RKO (cell line): ENCODE data around the gene AOPEP.

Experiments used
- DNase-seq: peaks from one replicate; pipeline ENCODE4 v3.0.0-alpha.2; 2016; ENCODE audit warnings: low spot score

AOPEP gene

DNA sequence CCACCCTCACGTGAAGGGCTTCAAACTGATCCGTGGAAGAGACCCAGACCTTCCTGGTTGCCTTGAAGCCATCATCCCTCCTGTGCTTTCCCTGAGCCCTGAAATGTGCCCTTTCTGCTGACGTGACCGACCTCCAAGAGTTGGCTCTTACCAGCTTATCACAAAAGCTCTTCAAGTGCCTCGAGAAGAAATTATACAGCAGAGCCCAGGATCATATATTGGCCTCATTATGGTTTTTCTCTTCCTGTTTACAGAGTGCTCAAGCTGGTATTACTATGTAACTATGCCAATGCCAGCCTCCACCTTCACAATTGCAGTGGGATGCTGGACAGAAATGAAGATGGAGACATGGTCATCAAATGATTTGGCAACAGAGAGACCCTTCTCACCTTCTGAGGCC lies 66.0 kb downstream of the AOPEP start:
- DNase-seq, result no peak

DNA sequence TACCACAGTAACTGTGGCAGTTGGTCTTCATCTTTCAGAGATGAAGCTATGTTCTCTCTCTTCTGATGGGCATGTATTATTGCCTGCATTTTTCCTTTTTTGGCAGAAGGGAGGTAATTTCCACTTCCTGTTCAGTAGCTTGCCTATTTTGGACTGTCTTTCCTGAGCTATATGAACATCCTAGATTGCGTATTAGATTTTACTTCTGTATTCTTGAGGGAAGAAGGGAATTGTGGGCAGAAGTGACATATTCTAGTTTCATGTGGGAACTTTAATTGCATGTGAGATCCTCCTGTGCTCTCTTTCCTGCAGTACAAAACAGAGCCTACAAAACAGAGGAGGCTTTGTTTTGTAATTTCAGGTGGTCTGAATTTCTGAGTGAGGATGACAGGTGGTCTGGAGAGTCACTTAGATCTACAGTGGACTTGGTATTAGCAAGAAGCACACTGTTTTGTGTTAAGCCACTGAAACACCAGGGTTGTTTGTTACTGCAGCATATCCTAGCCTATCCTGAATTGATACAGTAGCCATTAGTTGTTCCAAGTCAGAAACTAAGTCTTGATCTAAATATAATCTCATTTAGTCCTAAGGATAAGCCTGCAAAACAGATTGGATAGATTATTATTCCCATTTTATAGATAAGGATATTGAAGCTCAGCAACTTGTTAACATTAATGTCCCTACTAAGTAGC lies 68.1 kb downstream of the AOPEP start:
- DNase-seq, result no peak

DNA sequence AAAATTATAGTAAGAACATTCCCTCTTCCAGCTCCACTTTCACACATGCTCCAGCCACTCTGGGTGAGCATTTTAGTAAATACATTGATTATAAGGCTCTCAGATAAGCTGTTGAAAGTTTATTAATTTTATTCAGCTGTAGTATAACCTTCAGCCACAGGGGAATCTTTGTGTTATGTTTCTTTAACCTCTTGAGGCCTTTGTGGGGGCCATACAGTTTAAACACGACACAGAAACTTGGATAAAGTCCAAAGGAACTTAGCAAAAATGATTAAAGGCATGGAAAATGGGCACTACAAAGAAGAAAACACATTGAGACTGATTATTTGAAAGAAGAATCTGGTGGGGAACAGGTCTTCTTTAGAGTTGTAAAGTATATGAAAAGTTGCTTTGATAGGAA lies 70.2 kb downstream of the AOPEP start:
- DNase-seq, result no peak

DNA sequence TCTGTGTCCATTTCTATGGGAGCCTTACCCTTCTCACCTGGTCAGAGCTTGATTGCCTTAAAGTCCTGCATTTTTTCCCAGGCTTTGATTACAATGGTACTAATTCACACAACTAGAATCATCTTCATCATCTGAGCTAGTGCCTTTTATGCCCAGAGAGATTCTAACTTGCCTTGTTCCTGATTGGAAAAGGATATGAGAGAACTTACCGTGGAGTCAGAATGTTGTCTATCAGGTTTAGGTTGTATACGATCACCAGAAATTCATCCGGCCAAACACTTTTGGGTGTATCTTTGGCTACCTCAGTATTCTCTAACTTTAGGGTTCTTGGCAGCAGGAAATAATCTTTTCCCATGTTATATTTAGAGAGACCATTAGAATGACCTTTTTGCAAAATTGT lies 71.7 kb downstream of the AOPEP start:
- no peak for DNase-seq

DNA sequence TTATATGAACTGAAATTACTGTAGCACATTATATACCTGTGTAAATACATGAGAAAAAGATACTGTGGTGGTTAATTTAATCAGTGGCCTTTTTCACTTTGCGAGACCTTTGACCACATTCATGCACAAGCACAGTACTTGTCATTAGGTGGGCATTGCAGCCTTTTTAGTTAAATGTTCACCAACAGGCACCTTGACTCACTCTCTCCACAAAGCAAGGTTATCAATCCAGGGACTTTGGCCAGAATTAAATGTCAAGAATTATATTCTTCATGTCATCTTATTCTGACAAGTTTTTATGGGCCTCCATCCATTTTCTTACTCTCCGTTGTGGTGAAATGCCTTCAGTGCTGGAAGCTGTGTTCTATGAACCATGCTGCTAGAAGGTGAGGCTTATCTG lies 72.2 kb downstream of the AOPEP start:
- no peak for DNase-seq

DNA sequence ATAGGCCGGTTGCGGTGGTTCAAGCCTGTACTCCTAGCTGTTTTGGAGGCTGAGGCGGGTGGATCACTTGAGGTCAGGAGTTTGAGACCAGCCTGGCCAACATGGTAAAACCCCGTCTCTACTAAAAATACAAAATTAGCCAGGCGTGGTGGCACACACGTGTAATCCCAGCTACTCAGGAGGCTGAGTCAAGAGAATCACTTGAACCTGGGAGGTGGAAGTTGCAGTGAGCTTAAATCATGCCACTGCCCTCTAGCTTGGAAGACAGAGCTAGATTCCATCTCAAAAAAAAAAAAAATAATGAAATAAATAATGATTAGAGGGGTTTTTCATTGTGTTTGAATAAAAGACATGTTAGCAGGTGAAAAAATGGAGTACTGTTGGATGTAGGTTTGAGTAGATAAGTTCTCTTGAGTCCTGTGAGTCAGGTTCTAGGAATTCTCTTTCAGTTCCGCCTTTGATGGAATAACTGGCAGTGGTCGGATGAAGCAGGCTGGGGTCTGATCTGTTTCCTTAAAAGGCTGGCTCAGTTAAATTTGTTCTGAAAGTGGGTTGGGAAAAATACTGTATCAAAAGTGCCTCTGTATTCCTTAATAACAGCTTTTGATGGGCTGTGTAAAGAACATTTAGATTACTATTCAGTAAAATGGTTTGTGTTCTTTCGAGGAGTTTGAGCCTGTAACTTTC lies 73.2 kb downstream of the AOPEP start:
- DNase-seq, result no peak

DNA sequence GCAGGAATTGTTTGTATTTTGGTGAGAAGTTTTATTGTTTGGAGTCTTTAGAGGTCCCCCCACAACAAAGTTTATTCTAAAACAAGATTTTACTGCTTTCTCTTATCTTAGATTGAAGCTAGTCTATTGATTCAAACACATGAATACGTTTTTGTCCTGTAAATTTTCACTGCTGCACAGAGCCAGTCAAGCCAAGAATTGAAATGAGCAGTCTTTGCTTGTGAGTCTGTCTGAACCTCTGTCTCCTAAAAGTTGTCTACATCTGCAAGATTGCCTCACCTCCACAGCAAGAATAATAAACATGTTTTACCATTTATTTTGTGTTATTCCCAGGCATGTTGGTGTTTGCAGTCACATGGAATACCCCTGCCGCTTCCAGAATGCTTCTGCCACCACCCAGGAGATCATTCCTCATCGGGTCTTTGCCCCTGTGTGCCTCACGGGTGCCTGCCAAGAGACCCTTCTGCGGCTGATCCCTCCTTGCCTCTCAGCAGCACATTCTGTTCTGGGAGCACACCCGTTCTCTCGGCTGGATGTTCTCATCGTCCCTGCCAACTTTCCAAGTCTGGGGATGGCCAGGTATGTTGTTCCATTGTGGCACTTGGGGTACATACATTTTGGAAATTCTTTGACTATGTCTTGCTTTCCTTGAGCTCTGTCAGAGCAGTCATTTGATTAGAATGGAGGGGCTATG lies 74.1 kb downstream of the AOPEP start:
- no peak for DNase-seq

DNA sequence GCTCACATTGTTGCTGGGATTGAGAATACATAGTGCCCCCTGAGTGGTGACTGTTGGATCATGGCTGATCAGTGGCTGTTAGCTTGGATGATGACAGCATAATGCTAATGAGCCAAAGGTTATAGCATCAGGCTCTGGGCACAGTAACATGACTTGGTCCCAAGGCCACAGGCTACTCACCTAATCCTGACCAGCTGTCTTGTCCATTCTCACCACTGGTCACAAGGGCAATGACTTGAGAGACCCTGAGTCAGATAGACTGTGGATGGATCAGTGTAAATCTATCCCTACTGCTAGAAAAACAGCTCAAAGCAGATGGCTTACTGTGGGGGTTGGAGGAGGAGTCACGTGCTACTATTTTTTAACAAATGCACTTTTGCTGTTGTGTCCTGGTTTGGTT lies 74.7 kb downstream of the AOPEP start:
- DNase-seq, result peak; percentile 16

DNA sequence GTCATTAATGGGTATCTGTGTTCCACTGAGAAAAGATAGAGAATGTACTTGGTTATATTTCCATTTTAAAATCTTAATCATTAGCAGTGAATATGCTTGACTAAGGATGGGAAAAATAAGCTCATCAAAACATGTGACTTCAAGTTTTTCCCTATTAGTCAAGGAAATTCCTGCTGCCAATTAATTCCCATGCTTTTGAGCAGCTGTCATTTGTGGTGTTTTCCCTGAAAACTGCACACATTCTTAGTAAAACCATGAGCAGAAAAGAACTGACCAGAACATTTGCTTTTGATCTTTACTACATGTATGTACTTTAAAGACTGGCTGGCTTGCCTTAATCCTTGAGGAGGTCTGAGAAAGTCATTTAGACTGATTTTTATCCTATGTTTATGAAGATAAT lies 75.2 kb downstream of the AOPEP start:
- no peak for DNase-seq

DNA sequence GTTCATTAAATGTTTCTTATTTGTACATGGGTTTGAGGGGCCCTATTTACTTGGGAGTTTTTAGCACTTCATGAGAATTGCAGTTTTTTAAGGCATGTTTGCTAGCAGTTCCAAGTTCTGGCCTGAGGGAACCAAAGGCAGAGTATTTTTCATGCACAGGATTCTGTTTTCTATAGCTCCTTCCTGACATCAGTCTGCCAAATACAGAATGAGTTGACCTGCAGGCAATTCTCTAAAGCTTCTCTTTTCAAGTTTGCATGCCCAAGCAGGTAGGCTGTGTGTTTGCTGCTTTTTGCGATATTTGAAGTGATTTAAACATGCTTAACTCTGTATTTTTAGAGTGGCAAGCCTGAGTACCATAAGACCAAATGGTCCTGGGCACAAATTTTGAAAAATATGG lies 75.8 kb downstream of the AOPEP start:
- DNase-seq, result no peak

DNA sequence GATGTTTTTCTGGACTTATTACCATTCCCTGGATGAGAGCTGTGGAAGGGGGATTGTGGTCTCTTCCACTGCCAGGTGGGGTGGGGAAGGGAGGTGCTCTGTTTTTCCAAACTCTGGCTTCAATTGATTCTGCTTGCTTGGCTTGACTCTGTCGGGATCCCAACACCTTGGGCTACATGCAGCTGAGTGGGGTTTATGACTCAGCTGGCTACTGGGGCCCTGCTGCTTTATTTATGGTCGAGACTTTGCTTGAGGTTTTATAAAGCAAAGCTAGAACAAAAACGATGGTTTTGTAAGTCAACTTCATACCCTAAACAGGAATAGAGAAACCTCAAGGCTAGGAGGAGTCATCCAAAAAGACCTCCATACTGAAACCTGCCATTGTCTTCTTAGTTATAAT lies 76.3 kb downstream of the AOPEP start:
- DNase-seq, result no peak

DNA sequence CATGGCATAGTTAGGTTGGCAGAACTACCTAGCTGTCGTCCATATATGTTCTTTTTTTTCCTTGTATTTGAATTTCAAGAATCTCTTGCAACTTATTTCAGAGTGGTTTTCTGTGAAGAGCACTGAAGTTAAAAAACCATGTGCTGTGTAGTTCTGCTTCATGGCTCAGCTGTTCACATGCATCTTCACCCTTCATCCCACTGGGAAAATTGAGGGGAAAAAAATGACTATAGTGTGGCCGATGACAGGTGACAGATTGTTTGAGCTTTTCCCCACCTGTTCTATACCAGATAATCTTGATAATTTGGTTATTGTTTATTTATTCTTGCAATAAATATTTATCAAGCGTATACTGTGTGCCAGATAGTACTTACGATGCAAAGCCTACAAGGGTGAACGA lies 77.8 kb downstream of the AOPEP start:
- no peak for DNase-seq

DNA sequence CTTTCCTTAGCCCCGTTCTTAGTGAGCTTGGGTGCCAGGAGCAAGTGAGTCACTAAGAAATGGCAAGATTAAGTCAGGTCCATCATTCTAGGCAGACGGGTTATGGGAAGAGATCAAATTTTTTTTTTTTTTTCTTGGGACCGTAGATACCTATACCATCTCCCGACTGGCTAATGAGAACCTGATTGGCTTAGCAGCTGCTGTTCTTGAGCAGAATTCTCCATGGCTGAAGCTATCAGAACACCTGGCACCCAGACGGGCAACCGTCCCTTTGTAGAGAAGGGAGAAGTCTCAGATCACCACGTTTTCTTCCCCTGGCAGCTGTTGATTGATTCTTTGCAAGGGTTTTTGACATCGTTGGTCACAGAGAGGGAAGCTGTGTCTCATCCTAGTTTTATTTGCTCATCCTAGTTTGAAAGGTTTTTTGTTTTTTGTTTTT lies 78.6 kb downstream of the AOPEP start:
- no peak for DNase-seq

DNA sequence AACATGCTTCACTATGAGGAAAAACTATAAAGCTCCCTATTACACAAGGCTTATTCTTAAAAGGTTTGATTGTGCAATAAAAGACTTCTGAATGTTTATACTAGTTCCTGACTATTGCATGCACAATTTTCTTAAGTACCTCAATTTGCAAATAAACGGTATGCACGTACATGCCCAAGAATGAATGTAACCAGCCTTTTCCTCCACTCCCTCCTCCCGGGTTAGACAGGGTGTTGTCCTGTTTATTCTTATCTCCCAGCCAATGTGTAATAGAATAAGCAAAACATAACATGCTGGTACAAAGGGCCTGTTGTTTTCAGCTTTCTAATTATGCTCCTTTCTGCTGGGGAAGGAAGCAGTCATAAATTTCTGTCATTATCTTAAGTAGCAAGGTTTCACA lies 79.1 kb downstream of the AOPEP start:
- no peak for DNase-seq

DNA sequence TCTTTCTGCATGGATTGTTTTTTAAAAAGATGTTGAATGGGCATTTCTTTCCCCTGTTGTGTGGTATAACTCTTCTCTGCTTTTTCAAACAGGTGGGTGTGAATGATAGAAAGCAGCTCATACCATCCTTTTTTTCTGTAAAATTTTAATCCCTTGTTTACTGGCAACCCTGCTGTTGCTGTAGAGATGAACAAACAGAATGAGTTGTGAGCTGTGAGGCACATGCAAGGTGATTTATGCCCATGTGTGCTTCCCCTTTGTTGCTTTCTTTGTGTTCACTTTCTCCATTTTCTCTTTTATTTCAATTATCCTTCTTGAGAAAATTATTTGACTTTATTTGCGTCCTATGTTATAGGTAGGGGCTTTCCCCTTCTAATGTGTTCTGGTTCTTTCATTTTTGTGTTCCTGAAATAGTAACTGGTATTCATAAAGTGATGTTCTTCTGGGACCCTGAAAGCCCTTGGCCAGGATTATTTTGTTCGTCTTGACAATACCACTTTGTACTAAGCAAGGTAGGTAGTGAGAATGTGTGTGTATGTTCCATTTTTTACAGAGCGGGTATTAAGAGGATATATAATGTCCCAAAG lies 79.9 kb downstream of the AOPEP start:
- DNase-seq, result no peak

DNA sequence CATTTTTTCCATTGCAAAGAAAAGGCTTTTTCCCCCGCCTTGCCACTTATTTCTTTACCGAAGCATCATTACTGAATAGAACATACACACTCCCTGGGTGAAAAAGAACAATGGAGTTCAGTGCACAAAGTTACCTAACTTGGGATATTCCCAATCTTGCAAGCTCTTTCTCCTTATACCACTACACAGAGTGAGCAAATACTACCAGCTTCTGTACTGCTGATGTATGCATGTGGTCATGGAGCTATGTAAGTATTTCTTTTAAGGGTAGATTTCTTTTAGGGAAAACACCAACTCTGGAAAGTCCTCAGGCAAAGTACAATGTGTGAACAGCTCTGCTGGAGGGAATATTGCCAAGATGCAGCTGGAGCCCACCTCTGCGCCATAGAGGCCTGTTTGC lies 81.1 kb downstream of the AOPEP start:
- no peak for DNase-seq

DNA sequence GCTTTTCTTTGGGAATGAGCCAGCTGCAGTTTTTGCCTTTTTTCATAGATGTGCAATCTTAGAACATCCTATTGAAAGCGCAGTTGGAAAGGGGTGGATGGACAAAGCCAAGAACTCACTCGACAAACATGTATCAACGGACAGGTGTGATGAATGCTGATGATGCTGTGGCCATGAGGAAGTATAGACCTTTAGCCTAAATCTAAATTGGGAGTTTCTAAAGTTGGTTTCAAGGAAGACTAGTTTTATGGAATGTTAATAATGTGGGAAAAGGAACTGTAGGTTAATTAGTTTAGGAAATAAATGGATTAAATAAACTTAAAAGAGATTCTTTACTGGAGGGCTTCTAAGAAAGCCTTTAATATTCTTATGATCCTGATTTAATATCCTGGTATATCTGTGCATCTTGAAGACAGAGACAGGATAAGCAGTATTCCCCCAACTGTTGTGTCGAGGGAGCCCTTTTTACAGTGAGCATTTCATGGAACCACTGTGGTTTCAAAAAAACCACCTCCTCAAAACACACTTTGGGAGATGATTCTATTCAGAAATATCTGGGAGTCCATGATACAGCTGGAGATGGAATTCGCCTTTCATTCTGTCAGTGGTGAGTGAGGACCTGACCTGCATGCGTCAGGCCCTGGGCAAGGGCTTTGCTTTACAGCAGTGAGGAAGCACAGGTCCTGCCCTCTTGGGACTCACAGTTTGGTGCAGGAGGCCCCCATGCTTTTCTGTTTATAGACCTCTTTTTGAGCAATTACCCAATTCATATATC lies 82.6 kb downstream of the AOPEP start:
- DNase-seq, result no peak

DNA sequence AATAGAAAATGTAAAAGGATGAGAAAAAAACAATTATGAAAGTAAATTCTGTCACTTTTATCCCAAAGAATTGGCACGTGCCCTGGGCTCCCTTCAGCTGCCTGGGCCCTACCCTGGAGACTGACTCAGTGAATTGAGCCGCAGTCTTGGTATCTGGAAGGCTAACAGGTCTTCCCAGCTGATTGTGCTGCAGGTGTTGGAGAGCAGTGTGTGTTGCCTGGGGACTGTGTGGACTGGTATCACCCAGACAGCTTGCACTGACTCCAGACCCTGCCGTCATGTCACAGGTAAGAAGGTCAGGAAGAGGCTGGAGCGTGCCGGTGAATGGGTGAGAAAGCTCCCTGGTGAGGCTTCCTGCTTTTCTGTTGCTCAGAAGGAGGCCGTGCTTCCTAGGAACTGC lies 83.3 kb downstream of the AOPEP start:
- DNase-seq, result no peak

DNA sequence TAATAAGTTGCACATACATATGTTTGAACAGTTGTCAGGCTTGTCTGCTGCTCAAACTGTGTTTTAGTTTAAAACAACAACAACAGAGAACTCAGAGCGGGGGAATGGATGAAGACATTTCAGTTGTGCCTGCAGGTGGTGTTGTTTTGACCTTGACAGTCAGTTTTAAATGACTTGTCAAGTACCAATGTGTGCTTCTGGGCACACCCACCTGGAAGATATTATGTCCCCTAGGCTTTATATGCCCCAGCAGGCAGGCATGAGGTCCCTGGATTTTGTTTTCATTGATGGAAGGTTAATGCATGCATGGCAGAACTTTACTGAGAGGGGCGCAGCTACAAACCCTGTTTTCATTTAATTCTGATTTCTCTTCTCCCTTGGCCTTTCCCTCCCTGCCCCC lies 84.6 kb downstream of the AOPEP start:
- no peak for DNase-seq

DNA sequence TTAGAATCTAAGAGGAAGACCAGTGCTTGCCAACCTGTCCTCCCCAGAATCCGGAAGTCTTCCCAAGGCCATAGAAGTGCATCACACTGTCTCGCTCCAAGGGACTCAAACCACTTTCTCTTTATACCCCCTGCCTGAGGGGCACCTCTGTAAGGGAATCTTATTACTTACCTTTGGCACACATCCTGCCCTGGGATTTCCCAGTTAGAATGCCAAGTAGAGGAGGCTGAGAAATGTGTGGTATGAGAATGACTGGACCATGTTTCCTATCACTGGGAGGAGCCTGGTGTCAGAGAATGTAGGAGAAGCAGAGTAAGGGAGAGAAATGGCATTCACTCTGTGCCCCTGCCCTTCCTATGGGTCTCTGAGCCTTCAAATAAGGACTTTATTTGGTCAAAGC lies 85.8 kb downstream of the AOPEP start:
- DNase-seq, result no peak

DNA sequence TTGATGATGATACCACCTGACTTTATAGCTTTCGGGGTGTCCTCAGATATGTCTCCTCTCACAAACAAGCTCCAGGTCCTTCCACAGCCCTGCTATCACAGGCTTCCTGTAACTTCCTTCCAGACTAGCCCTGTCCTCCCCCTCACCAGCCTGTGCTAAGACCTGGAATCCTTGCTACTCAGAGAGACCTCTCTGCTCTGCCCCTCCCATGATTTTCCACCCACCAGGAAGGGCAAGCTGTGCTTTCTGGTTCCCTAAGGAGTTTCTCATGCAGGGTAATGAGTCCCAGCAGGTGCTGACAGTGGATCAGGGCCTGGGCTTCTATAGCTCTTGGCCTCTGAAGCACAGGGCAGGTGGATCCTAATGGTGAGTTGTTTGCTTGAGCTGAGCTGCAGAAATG lies 86.9 kb downstream of the AOPEP start:
- DNase-seq, result no peak
